ENCODE data around the gene IL18R1.

Gene IL18R1

GRCh38 chr2:102345329-102345920 lies 10.2 kb upstream of the IL18R1 start:
- DNase-seq: no peak

- DNase-seq: no peak
Measured at GRCh38 chr2:102346381-102347130, 9.0 kb upstream of the IL18R1 start.

GRCh38 chr2:102350137-102350793 lies 5.3 kb upstream of the IL18R1 start:
- DNase-seq: no peak

GRCh38 chr2:102356381-102356712 lies 751 bp downstream of the IL18R1 start:
- DNase-seq: no peak

DNA sequence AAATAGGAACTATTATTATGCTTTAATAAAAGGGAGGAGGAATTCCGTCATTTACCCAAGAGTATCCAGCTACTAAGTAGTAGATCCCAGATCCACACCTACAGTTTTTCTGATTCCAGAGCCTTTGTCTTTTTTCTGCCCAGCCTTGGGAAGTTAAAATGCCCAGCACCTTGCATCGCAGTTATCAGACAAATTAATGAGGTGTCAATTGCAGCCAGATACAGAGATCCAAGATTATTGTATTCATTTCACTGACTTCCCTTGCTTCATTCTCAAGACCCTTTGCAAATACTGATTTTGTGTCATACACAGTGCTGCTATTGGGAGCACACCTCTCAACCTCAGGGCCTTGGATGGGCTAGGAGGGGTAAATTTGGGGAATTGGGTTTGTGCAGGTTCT lies 1.1 kb downstream of the IL18R1 start:
- DNase-seq: no peak

DNA sequence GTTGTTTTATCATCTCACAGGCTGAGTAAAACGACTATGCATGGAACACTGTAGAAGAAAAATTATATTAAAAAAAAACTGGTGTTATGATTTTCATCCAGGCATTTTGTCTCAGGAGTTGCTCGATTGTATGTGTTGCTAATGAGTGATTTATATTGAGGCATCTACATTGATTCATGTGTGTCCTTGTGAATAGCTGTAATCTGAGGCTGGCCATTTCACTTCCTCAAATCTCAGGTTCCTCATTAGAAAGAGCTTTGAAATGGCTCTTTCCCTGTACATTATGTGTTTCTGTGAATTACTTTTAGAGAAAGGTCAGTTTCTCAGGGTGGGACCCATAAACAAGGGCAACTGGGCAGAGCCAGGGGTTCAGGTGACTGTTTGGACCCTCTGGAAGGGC lies 2.3 kb downstream of the IL18R1 start:
- DNase-seq: no peak

DNA sequence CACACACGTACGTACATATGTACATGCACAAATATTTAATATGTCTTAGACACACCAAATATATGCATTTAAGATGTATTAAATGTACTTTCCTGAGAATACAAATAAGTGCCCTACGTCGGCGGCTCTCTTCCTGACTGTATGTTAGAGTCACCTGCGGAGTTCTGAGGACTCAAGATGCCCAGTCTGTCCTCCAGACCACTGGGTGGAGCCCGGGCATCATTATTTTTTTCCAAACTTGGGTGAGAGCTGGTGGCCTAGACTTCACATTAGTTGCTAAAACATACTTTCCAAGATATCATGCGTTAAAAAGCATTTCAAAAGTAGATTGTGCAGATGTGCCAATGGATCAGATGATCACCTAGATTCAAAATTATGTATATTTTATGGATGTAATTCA lies 2.9 kb downstream of the IL18R1 start:
- no peak for DNase-seq

DNA sequence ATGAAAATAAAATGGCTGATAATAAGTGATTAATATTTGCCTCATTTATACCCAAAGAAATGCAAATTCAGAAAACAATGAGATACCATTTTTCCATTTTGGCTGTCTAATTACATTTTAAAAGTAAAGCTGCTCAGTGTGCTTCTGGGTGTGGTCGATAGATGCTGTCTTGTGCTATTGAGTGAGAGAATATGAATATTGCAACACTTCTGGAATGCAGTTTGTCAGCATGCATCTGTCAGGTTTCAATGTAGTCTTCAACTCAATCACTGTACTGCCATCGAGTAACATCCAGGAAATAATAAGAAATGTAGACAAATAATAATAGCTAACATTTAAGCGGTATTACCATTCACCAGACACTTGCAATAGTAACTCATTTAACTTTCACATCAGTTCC lies 3.9 kb downstream of the IL18R1 start:
- DNase-seq: no peak

GRCh38 chr2:102361632-102362241 lies 6.1 kb downstream of the IL18R1 start:
- no peak for DNase-seq

- no peak for DNase-seq
Measured at GRCh38 chr2:102365763-102366162, 10.2 kb downstream of the IL18R1 start.

DNA sequence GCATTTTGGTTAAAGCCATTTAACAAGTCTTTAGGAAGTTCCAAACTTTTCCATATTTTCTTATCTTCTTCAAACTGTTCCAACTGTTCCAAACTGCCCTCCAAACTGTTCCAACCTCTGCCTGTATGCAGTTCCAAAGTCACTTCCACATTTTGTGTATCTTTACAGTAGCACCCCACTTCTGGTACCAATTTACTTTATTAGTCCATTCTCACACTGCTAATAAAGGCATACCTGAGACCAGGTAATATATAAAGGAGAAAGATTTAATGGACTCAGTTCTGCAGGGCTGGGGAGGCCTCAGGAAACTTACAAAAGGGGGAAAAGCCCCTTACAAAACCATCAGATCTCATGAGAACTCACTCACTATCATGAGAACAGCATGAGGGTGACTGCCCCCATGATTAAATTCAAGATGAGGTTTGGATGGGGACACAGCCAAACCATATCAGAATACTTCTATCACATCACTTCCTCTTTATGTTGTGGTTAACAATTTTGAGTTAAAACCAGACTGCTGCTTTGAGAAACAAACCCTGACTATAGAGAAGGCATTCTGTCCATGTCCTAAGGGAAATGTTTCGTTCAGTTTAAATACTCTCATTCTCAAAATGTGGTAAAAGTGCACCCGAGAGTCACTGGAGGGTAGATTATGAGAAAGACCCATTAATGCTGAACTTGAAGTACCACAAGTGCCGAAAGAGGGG lies 11.0 kb downstream of the IL18R1 start:
- DNase-seq: no peak

DNA sequence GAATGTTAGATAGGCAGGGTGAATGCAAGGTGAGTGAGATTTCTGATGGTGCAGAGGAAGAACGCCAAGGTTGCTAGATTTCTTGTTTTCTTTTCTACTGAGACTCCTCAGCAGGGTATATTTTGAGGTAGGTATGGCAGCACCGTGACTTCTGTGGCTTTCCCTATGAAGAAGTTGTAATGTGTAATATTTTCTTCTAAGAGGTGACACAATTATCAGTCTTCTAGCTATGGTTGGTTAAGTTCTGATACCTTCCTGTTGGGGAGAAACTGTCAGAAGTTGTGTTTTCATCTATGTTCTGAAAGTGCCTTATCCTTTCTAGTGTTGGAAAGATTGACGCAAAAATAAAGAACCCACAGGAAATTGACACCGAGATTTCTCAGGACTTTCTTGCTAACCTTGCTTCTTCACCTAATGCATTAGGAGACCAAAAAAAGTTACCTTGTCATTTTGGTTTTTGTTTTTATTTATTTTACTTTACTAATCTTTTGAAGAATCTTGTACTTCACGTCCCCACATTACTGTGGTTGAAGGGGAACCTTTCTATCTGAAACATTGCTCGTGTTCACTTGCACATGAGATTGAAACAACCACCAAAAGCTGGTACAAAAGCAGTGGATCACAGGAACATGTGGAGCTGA lies 11.9 kb downstream of the IL18R1 start:
- DNase-seq: no peak

GRCh38 chr2:102368461-102369109 lies 13.0 kb downstream of the IL18R1 start:
- no peak for DNase-seq

GRCh38 chr2:102369866-102370265 lies 14.3 kb downstream of the IL18R1 start:
- no peak for DNase-seq

GRCh38 chr2:102376052-102376591 lies 20.5 kb downstream of the IL18R1 start:
- peak; percentile 1 for DNase-seq

GRCh38 chr2:102383722-102384121 lies 28.1 kb downstream of the IL18R1 start:
- no peak for DNase-seq

GRCh38 chr2:102385522-102385921 lies 29.9 kb downstream of the IL18R1 start:
- DNase-seq: peak; percentile 12

- no peak for DNase-seq
Measured at GRCh38 chr2:102386004-102386403, 30.4 kb downstream of the IL18R1 start.

DNA sequence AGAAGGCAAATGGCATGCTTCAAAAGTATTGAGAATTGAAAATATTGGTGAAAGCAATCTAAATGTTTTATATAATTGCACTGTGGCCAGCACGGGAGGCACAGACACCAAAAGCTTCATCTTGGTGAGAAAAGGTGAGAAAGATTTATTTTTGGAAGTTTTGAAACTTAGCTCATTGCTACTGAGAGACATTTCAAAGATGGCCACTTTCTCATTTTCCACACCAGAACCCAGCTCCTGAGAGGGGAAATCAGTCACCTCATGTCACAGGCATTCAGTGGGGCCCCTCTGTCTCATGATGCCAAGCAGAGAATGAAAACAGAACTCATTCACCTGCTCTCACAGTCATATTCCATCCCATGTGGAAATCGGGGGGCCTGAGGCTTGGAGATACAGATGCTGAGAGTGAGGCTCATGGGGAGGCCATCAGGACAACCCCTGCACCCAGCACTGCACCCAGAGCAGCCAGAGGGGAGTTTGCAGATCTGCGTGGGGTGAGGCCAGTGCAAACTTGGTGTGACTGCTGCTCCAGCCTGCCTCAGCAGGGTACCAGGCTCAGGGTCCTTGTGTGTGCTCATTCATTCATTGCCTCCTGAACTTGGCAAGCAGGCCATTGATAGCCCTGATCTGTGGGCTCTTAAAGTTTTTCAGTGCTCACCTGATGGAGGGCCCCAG lies 31.4 kb downstream of the IL18R1 start:
- DNase-seq: no peak

- DNase-seq: no peak
Measured at GRCh38 chr2:102387763-102388546, 32.4 kb downstream of the IL18R1 start.
